ENCODE results near the gene ARMC7.
"Not testable (repeated sequence)": the region's sequence is repeated elsewhere in the genome, so short reads cannot be mapped to it uniquely, and the experiment has no call there.

Gene ARMC7

DNA sequence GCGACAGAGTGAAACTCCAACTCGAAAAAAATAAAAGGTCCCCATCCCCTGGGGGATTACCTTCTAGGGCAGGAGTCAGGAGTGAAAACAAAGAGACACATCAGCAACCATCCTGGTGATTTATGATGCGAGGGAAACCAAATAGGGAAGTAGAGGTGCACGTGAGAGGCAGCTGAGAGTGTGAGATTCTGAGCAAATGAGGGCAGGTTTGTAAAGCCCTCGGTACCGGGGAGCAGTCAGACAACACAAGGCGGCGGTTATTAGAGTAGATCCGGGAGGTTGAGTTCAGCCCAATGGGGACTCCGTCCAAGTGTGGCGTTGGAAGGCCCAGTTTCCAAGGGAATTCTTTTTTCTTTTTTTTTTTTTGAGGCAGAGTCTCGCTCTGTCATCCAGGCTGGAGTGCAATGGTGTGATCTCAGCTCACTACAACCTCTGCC, 7.4 kb upstream of the ARMC7 start:
- DNase-seq (ENCODE audit: low spot score): no peak

DNA sequence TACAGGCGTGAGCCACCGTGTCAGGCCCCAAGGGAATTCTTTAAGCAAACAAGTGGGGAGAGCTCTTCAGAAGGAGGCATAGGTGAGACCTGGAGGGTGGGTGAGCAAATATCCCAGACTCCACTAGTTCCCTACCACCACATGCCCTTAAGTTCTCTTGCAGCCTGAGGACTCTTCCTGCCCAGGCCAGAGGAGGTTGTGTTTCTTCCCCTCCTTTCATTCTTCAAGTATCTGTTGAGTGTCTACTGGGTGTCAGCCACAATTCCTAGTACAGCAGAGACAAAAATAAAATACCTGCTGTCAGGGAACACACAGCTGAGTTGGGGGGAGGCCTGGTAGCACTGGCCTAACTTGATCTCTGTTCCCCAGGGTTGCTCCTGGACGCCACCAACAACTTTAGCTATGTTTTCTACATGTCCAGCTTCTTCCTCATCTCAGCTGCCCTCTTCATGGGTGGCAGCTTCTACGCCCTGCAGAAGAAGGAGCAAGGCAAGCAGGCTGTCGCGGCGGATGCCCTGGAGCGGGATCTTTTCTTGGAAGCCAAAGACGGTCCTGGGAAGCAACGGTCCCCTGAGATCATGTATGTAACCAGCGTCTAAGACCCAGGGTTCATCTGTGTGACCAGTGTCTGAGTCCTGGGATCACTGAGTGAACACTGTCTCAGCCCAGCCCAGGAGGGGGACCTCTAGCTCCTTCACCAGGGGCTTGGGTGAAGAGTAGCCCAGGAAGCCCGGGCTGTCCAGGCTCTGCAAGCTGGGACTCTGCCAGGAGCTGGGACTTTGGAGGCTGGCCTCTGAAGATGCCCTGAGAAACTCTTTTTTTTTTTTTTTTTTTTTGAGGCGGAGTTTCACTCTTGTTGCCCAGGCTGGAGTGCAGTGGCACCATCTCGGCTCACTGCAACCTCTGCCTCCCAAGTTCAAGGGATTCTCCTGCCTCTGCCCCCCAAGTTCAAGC, 5.9 kb upstream of the ARMC7 start:
- no peak for DNase-seq (ENCODE audit: low spot score)

DNA sequence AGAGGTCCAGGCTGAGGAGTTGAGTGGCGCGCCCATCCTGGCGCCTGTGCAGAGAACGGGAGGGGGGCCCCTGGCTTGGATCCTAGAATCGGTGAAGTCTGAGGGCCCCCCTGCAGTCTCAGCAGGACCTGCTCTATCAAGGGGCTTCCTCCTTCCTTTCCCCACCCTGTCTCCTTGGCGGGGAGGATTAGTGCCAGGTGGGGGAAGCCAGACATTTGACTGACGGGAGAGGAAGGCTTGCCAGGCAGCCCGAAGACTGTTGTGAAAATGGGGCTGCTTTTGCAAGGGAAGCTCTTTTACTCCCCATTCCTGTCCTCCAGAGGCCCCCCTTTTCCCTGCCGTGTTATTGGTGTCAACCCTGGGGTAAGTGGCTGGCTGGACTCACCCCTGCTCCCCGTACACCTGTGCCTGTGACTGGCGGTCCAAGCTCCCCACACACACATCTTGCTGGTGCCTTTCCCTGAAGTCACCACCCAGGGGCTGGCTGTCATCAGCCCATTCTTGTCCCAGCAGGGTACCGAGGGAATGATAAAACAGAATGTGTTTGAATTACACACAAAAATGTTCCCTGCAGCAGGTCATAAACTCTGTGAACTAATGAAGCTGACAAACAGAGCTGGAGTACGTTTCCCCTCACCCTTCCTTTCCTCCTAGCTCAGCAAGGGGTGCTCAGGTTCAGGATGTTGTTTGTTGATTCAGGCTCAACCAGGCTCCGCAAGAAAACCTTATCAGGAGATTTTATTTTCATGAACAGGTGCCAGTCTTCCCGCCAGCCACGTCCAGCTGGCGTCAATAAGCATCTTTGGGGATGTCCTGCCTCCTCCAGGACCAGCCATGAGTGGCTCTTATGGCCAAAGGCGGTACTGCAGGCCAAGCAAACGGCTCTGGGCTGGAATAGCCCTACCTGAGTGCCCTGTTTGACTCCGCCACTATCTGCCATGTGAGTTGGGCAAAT, 4.4 kb upstream of the ARMC7 start:
- peak; percentile 69 for DNase-seq (ENCODE audit: low spot score)

GRCh38 chr17:75108193-75108592, 1.6 kb upstream of the ARMC7 start:
- DNase-seq (ENCODE audit: low spot score): no peak

DNA sequence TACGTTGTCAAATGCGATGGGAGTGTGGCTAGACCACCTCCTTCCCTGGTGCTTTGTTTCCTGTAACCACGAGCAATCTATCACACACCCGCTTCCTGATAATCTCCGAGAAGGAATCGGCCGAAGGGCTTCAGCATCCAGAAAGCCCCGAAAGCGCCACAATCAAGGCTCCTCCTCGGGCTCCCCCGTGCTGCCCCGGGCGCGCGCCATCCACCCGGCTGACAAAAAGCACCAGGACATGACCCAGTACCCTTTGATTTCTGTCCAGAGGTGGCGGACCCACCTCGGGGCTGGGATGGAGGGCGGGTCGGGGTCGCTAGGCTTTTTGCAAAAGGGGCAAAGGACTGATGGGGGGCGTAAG, 743 bp upstream of the ARMC7 start:
- DNase-seq (ENCODE audit: low spot score): no peak

GRCh38 chr17:75110234-75110937, 617 bp downstream of the ARMC7 start:
- DNase-seq (ENCODE audit: low spot score): peak; percentile 46

DNA sequence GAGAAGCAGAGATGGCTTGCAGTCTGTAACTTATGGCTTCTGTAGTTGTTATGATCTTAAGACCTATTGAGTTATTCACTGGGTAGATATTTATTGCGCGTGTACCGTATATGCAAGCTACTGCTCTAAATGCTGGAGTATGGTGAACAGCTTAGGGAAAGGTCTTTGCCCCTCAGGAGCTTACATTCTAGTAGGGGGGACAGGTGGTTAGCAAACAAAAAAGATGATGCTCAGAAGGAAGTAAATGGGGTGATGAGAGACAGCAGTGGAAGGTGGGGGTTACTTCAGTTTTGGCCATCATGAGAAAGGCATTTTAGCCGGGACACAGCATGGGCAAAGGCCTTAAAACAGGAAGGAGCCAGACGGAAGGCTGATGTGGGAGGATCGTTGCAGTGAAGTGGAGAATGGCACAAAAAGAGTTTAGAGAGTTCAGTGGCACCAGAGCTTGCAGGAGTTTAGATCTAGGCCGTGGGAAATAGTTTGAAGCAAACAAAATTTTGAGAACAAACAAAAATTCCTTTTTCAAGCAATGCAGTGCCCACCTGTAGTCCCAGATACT, 2.1 kb downstream of the ARMC7 start:
- DNase-seq (ENCODE audit: low spot score): no peak

DNA sequence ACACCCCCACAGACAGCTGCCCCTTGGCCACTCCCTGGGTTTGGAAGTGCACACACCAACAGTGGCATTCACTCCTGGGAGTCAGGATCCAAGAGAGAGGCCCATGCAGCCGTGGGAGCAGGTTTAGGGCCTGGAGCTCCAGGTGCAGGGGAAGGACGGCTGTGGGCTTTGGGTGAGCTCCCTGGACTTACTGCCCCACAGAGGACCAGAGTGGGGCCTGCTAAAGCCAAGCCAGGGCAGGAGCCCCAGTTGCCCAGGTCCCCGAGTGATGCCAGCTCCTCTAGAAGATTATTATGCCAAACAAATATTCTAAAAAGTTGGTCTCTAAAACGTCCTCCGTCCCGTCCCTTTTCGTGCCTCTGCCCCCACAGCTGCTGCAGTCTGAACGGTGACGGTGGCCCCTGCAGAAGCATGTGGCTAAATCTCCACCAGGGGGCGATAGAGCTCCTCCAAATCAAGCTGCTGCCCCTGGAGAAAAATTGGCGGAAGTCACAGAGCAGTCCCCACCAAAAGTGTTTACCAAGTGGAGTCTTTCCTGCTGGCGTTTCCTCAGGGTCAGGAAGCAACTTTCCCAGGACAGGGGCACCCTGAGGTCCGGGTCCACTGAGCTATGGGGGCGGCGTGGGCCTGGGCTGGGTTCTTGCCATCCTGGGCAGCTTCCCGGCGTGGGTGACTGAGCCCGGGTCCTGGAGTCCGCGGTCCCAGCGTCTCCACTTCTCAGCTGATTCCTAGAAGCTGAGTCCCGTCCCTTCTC, 4.2 kb downstream of the ARMC7 start:
- peak; percentile 88 for DNase-seq (ENCODE audit: low spot score)

DNA sequence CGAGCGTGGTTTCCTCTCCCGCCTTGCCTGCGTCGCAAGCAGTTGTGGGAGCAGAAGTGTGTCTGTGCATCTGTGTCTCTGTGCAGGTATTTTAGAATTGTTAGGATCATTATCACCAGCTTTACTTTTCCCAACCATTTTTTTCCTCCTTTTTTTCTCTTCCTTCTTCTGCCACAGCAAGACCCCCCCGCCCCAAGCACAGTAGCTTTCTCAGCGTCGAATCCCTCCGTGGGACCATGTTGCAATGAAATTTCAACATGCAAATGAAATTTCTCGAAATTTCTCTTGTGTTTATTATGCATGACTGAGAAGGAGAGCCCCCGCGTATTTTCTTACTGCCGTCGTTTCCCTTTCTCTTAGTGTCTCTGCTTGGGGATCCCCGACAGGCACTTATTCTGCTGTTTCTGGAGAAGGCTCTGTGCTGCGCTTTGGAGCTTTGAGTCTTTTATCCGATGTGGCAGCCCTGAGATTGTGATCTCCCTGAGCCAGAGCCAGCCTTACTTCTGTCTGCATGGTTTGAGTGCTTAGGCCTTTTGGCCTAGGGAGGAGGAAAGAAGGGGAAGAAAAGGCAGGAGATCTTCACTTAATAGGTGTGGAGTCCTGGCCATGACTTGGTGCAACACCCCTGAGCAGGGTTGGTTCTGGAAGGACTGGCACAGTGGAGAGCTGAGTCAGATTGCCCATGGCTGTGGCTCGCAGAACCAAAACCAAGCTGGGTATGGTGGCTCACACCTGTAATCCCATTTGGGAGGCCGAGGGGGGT, 5.0 kb downstream of the ARMC7 start:
- DNase-seq (ENCODE audit: low spot score): no peak

DNA sequence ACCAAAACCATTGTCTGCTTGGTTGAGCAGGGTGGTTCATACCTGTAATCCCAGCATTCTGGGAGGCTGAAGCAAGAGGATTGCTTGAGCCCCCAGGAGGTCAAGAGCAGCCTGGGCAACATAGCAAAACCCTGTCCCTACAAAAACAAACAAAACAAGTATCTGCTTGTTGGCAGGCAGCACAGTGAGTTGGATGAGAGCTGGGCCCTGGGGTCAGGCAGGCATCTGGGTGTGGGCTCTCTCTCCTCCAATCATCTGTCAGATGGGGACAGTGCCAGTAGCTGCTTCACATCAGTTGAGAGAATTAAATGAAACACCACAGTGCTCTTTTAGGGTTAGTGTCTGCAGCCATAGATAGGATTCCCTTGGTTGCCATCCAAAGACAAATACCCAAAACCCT, 5.8 kb downstream of the ARMC7 start:
- DNase-seq (ENCODE audit: low spot score): no peak

- DNase-seq (ENCODE audit: low spot score): no peak
These were observed 7.0 kb downstream of the ARMC7 start for GRCh38 chr17:75116737-75117136.

DNA sequence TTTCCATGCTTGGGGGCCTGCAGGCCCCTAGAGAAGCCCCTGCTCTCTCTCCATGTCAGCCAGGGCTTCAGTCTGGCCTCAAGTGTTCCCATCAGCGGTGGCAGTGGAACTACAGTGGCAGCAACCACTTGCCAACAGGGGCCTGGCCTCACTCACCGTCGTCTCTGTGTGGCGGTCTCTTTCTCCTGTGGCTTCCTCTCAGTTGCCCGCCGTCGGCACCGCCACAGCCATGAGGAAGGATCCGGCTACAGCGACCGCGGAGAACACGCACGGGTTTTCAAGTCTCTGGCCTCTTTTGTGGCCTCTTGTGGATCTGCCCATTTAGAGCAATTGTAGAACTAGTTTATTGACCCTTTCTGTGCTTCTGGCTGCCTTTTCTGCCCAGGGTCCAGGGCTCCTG, 8.5 kb downstream of the ARMC7 start:
- DNase-seq (ENCODE audit: low spot score): no peak

- peak; percentile 99 for DNase-seq (ENCODE audit: low spot score)
These were observed 14.5 kb downstream of the ARMC7 start for GRCh38 chr17:75124041-75124818.

GRCh38 chr17:75124819-75125162, 15.0 kb downstream of the ARMC7 start:
- DNase-seq (ENCODE audit: low spot score): peak; percentile 25

DNA sequence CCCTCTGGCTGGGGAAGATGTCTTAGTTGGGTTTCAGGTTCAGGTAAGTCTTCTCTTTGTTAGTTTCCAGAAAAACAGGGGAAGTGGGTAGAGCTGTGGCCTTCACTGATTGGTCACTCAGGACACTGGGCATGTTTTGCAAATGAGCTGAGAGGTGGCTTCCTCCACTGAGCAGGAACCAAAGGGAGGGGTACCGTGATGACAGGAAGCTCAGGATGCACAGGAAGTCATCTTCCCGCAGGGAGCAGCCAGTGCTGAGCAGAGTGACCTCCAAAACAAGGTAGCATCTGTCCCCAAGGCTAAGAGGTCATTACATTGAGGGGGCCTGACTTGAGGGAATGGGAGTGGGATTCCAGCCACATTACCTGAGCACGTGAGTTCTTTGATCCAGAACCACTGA, 16.2 kb downstream of the ARMC7 start:
- peak; percentile 51 for DNase-seq (ENCODE audit: low spot score)

DNA sequence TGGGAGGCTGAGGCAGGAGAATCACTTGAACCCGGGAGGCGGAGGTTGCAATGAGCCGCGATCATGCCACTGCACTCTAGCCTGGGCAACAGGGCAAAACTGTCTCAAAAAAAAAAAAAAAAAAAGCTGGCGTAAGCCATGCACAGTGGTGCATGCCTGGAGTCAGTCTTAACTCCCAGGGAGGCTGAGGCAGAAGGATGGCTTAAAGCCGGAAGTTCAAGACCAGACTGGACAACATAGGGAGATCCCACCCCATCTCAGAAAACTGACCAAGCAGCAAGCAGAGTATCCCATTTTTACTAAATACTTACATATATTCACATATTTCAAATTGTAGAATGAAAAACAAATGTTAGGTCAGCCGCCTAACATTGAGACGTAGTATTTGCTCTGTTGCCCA, 17.2 kb downstream of the ARMC7 start:
- DNase-seq (ENCODE audit: low spot score): no peak

DNA sequence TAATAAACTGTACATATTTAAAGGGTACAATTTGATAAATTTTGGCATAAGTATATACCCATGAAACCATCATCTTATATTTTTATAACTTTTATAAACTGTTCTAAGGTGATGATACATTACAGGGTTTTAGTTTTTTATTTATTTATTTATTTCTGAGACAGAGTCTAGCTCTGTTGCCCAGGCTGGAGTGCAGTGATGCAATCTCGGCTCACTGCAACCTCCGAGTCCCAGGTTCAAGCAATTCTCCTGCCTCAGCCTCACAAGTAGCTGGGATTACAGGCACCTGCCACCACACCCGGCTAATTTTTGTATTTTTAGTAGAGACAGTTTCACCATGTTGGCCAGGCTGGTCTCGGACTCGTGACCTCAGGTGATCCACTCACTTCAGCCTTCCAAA, 18.2 kb downstream of the ARMC7 start:
- not testable (repeated sequence) for DNase-seq (ENCODE audit: low spot score)

DNA sequence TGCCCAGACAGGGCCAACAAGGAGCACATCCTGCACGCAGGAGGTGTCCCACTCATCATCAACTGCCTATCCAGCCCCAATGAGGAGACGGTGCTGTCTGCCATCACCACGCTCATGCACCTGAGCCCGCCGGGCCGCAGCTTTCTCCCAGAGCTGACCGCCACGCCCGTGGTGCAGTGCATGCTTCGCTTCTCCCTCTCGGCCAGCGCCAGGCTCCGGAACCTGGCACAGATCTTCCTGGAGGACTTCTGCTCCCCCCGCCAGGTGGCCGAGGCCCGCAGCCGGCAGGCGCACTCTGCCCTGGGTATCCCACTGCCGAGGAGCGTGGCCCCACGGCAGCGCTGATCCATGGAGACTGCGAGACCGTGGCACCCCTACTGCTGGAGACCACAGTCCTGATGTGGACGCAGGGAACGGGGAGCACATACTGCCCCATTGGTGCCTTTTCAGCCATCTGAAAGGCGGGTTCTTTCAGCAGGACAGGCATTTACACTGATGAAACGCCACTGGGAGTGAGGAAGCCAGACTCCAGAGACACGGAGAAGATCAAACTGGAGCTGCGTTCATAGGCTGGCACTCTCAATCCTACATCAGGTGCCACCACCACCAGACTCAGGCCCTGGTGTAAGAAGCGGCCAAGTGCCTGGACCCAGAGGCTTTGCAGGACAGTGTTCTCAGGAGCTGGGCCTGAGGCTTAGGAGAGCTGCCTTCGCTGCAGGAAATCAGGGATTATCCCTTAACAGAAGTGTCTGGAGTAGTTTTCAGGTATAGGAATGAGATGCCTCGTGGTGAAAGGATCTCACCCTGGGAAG, 19.1 kb downstream of the ARMC7 start:
- no peak for DNase-seq (ENCODE audit: low spot score)

DNA sequence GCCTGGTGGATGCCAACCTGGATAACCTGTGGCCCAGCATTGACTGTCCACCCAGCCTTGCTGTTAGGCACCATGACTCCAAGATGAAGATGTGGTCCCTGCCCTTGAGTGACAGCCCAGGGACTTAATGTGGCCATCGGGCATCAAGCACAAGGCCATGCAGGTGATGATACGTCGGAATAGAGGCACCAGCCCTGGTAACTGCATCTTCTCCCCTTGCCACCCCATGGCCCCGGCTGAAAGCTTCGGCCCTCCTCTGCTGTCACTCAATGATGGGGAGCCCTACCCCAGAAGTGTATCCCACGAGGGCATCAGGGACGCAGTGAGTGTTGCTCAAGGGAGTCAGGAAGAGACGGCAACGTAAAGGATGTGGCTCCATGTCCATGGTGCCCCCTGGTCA, 19.8 kb downstream of the ARMC7 start:
- no peak for DNase-seq (ENCODE audit: low spot score)

Data from SW480 (cell line).